NCI-H2227 (cell line): Measurements from ENCODE around the gene SSBP3.
A peak's percentile ranks its signal among the peaks of the same experiment; 100 is the strongest.

ENCODE experiments used
- DNase-seq: peaks from one replicate; lab custom pipeline; 2025; ENCODE audit not compliant: unreplicated experiment; lab: John Stamatoyannopoulos, UW

Gene SSBP3

DNA sequence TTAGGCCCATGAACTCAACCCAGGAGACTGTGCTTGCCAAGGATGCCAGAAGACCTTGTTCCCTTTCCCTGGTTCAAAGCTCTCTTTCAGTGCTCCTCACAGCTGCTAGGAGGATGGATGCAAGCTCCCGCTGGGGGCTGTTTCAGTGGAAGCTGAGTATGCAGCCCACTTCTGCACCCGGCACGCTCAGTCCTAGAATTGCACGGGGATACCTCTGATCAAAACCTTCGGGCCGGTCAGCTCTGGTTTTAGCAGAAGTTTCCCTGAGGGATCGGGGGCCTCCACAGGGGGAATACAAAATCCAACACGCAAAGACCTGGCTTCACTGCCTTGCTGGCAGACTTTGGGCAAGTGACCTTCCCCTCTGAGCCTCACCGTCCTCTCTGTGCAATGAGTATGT lies 4.2 kb upstream of the SSBP3 start:
- no peak for DNase-seq

DNA sequence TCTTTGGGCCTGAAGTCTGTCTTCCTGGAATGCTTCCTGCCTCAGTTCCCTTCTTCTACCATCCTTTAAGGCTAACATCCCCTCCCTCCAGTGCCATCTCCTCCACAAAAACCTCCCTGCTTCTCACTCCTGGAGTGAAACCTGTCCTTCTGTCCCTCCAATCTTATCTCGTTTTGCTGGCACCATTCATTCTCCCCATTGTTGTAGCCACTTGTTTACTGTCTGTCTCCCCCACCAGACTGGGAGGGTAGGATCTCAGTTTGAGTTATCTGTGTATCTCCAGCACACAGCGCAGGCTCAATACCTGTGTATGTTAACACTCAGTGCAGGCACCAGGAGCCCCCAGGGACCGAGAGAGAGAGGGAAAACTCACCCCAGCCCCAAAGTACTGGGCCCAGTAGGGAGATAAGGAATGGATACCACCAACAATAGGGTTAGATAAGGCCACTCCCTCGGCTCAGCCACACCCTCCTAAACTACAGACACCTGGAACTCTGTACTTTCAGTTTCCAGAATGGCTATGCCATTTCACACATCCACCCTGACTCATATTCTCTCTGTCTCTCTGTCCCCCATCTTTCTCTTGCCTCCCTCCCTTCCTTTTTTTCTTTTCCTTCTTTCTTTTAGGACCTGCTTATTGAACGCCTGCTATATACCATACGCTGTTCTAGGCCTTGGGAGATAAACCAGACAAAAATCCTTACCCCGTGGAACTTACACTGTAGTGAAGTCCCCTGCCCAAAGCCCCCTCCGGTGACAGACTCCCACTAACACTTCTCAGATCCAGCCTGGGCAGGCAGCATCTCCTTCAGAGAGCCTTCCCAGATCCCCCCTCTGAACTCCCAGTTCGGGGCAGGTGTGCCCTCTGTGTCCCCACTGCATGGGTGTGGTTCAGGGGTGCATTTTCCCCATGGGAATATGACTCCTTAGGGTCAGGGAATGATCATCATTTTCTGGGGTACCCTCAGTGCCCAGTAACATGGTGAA lies 3.3 kb upstream of the SSBP3 start:
- no peak for DNase-seq

DNA sequence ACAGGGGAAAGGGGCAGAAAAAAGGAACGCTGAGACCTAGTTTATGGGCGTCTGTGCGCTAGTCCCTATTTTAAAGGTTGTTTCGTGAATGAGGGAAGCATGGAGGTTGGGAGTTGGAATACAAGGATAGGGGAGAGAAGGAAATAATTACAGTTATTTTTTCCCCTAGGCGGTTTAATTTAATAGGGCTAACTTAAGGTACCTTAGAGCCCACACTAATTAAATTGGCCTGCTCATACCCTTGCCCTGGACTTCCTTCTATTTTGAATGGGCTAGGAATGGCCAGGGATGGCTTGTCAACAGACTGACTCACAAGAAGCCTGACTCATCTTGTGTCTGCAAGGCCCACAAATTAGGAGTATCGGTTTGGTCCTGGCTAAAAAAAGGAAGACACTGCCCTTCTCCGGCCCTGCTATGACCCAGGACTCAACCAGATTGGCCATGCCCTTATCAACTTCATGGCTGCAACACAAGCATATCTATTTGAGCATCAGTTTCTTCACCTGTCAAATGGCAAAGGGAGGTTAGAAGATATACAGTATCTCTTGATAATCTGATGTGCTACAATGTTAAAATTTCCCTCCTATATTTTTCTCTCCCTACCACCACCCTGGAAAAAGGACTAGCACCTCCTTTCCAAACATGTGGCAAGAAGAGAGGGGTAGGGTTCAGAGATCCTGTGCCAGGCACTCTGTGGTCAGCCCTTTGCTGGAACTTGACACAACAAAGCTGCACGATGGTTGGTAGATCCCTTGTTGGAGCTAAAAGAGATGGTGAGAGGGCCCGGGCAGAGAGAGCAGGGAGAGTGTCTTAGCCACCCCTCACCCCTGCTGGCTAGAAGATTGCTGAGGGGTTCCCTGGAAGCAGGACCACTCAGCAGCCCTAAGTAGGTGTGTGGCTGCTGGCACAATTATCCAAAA lies 2.2 kb upstream of the SSBP3 start:
- peak; percentile 47 for DNase-seq

DNA sequence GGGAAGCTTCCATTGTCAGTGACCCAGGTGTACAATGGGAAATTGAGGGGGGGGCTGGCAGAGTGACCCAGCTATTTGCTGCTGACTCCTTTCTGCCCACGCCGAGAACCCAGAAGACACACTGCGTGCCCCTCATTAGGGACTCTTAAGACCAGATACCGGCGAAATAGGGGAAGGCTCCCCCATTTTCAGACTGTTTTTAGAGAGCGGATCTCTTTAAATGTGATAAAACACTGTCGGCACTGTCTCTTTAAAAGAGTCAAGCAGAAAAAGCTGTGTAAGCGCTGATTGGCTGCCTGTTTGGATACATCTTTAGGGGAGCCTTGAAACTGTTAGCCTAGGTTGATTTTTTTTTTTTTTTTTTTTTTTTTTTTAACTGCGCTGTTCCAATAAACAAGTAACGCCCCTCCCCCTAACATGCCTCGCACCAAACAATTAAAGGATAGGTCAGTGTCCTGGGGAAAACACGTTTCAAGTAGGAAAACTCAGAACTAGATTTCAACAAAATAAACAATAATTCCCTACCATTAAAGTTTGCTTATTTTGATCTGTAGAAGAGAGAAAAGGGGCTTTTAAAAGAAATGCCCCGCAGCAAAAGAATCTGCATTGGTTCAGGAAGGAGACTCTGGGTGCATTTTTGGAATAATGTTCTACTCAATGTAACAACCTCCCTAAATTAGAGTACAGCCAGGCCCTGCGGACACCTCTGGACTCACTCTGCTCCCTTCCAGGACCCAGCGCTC lies 1.4 kb upstream of the SSBP3 start:
- peak; percentile 93 for DNase-seq

- DNase-seq: peak; percentile 64
These were observed 885 bp upstream of the SSBP3 start for GRCh38 chr1:54407154-54407403.

DNA sequence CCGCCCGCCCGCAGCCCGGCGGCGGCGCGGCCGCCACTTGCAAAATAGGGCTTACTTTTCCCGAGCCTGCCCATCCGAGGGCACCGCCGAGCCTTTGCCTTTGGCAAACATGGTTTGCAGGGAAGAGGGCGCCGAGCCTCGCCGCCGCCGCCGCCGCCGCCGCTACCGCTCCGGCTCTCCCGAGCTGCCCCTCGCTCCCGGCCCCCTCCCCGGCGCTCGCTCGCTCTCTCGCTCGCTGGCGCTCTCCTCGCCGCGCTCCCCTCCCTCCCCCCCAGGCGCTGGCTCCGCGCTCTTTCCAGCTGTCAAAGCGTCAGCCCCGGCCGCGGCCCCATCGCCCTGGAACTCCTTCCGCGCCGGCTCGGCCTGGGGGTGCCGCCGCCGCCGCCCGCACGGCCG lies 298 bp downstream of the SSBP3 start:
- DNase-seq: no peak

GRCh38 chr1:54404939-54405897 lies 976 bp downstream of the SSBP3 start:
- no peak for DNase-seq

- DNase-seq: no peak
These were observed 1.9 kb downstream of the SSBP3 start for GRCh38 chr1:54404263-54404662.

DNA sequence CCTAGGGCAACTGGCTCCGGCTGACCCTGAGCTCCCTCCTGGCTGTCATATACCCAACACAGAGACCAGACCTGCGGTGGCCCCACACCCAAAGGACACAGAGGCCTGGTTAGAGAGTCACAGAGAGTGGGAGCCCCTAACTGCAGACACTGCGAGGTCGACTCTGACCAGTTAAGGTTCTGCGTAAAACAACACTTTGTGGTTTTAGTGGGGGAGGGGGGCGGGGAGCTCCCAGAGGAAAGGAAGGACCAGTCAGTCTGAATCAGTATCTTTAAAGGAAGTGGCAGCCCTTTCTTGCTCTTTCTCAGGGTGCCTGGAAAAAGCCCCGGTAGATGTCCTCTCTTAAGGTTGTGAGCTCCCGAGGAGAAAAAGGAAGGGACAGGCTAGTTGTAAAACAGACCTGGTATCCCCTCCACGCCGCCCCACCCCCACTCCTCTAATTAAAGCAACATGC lies 2.4 kb downstream of the SSBP3 start:
- DNase-seq: no peak

DNA sequence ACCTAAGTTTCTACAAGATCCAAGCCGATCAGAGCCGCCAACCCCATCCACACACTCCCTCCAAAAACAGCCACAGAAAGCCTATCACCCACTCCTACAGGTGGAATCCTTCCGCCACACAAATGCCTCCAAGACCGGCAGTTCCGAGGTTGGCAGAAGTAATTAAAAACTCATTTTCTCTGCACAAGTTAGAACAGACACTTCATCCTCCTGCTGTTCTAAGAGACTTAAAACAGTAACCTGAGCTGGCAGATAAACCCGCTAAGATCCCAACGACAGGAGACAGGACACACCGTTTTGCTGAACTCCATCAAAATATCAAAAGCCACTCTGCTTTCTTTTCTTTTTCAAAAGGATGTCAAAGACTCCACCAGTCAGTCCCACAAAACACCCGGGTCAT lies 2.8 kb downstream of the SSBP3 start:
- DNase-seq: no peak

GRCh38 chr1:54402896-54403295 lies 3.3 kb downstream of the SSBP3 start:
- no peak for DNase-seq

DNA sequence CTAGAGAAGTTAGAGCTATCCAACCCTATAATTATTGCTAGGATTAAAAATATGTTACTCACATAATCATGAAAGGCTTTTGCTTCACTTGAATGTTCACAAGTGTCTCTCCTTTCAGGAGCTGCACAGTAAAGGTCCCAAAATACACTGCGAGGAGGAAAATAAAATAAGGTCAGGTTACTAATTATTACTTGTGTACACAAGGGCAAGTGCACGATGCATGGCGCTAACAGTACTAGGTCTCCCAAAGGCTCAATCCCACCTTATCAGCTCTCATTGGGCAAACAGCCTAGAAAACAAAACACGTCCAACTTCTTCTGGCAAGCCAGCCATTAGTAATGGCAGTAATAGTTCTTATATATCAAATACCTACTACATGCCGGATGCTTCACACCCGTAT lies 4.4 kb downstream of the SSBP3 start:
- peak; percentile 81 for DNase-seq

DNA sequence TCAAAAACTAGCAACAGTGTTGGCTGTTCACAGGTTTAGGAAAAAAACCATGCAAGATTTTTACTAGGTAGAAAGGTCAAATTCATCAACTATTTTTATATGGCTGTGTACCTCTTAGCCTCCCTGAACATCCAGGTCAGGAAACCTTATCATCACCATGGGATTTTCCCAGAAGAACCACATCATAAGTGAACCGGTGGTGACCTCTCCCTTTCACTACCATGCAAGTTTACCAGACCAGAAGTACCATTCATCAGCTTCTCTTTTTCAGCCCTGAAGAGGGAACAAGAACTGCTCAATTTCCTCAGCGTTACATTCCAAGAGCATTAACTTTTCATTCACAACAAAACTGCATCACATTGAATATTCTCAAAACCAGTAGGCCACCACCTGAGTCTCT lies 5.9 kb downstream of the SSBP3 start:
- no peak for DNase-seq

DNA sequence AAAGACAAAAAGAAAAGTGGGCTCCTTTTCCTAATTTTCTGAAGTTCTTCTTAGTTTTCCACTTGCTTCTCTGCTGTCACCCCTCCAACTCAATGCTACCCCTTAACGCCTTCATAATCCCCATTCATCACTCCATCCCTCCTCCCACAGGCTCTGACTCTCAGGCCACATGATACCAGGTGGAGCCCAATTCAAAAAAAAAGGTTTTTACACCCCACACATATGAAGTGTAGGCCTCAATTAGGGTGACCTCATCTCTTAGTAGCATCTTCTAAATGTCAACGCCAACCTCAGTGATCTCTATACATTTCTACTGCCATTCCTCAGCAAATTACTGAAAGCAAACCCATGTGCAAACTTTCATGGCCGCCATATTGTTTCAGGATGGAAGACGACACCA lies 6.4 kb downstream of the SSBP3 start:
- DNase-seq: no peak

GRCh38 chr1:54398963-54399528 lies 7.1 kb downstream of the SSBP3 start:
- no peak for DNase-seq

- no peak for DNase-seq
These were observed 8.2 kb downstream of the SSBP3 start for GRCh38 chr1:54397980-54398379.

DNA sequence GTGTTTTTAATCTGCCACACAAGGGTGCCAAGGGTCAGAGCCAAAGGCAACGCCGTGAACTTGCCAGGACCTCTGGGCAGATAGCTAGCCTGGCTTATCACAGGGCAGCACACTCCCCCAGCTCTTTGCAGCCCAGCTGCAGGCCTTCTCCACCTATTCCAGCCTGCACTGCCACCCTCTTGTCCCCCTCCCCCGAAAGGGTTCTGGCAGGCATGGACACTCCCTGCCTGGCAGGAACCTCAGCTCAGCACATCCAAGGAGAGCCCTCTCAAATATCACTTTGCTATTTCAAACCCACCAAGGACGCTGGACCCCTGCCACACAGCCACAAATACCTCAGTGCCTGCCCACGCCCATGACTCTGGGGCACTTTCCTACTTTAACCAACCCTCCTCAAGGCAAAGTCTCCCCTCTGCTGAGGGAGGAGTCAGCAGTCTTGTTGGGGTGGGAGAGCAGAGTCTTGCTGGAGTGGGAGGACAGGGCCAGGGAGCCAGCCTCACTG lies 9.1 kb downstream of the SSBP3 start:
- DNase-seq: no peak

DNA sequence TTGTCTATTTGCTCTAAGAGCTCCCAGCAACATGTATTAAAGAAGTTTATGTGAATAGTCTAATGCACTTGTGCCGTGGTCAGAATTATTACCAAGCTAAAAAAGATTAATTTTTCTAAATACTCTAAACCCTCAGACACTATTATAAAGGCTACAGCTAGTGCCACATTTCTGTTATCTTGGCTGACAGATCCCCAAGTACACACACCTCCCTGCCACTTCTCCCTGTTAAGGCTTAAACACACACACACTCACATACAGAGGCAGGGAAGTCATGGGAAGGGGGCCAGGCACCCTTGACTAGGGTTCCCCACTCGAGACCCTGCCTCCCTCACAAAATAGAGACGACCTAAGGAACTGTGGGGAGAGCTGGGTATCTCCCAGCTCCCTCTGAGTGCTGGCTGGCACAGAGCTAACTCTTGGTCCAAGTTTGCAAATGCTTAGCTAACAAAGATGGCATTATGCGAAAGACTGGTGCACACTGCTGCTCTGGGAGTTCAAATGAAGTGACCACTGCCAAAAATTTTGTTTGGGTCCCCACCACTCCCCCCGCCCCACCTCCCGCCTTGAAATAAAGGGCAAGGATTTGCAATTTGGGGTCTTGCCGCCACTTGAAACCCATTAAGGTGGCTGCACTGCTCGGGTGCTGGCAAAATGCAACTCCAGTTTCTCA lies 9.8 kb downstream of the SSBP3 start:
- DNase-seq: no peak

DNA sequence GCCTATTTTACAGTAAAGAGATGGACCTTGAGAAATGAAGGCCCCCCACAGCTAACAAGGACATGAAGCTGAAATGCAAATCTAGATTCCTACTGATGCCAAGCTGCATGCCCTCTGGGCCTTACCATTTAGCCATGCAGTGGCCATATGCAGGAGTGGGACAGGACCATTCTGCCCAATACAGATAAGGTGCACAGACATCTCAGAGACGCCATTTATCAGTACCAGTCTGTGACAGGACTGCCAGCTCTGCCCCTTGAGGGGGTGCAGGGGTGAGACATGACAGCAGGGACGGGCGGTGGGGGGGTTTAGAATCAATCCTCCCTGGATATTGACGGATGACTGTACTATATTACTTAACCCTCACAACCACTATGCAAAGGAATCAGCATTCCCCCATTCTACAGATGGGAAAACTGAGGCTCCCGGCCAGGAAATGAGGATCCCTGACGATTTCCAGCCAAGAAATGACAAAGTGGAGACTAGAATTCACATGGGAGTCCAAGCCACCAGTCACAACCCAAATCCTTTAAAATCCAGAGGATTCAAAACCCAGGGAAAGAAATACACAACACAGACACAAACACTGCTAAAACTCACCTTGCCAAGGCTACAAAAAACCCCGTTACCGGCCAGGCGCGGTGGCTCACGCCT lies 10.8 kb downstream of the SSBP3 start:
- no peak for DNase-seq
